ENCODE data around the gene EXOC5.
"Not testable (repeated sequence)": the region's sequence is repeated elsewhere in the genome, so short reads cannot be mapped to it uniquely, and the experiment has no call there.

The EXOC5 gene

GRCh38 chr14:57259672-57260071, 9.0 kb downstream of the EXOC5 start:
- no peak overlapping the region for H3K4me3 ChIP-seq (ENCODE audit: low read length in 2 of 2)
- no peak overlapping the region for H3K27ac ChIP-seq (ENCODE audit: low read depth in 2 of 2, low read length in 2 of 2)
- H3K27me3 ChIP-seq (ENCODE audit: control insufficient read depth in 2 of 2, insufficient read depth in 2 of 2, low read length in 2 of 2) = no peaks in the 10 kb centered on the region
- no peaks in the 10 kb centered on the region for H3K4me1 ChIP-seq (ENCODE audit: control insufficient read depth in 2 of 2, insufficient read depth in 2 of 2, low read length in 2 of 2)
- H3K36me3 ChIP-seq (ENCODE audit: control insufficient read depth in 2 of 2, insufficient read depth in 2 of 2, low read length in 2 of 2) = peaks cover 0 to 2% of the 10 kb centered on the region in 2 donors
- H3K9me3 ChIP-seq (ENCODE audit: control insufficient read depth in 2 of 2, low read length in 2 of 2) = no peaks in the 10 kb centered on the region
- no peak overlapping the region for H3K9ac ChIP-seq (ENCODE audit: low read depth in 1 of 2, low read length in 2 of 2)

GRCh38 chr14:57258221-57258620, 10.5 kb downstream of the EXOC5 start:
- not testable (repeated sequence) for H3K27me3 ChIP-seq (ENCODE audit: control insufficient read depth in 2 of 2, insufficient read depth in 2 of 2, low read length in 2 of 2); H3K36me3 ChIP-seq (ENCODE audit: control insufficient read depth in 2 of 2, insufficient read depth in 2 of 2, low read length in 2 of 2); H3K4me1 ChIP-seq (ENCODE audit: control insufficient read depth in 2 of 2, insufficient read depth in 2 of 2, low read length in 2 of 2); H3K9me3 ChIP-seq (ENCODE audit: control insufficient read depth in 2 of 2, low read length in 2 of 2); H3K4me3 ChIP-seq (ENCODE audit: low read length in 2 of 2); H3K9ac ChIP-seq (ENCODE audit: low read depth in 1 of 2, low read length in 2 of 2); H3K27ac ChIP-seq (ENCODE audit: low read depth in 2 of 2, low read length in 2 of 2)

- peaks cover 0 to 2% of the 10 kb centered on the region in 2 donors for H3K36me3 ChIP-seq (ENCODE audit: control insufficient read depth in 2 of 2, insufficient read depth in 2 of 2, low read length in 2 of 2)
- no peaks in the 10 kb centered on the region for H3K9me3 ChIP-seq (ENCODE audit: control insufficient read depth in 2 of 2, low read length in 2 of 2)
- H3K27me3 ChIP-seq (ENCODE audit: control insufficient read depth in 2 of 2, insufficient read depth in 2 of 2, low read length in 2 of 2) = no peaks in the 10 kb centered on the region
- no peak overlapping the region for H3K9ac ChIP-seq (ENCODE audit: low read depth in 1 of 2, low read length in 2 of 2)
- no peaks in the 10 kb centered on the region for H3K4me1 ChIP-seq (ENCODE audit: control insufficient read depth in 2 of 2, insufficient read depth in 2 of 2, low read length in 2 of 2)
- no peak overlapping the region for H3K27ac ChIP-seq (ENCODE audit: low read depth in 2 of 2, low read length in 2 of 2)
- H3K4me3 ChIP-seq (ENCODE audit: low read length in 2 of 2) = no peak overlapping the region
Measured at GRCh38 chr14:57254884-57255283, 13.8 kb downstream of the EXOC5 start.

GRCh38 chr14:57246933-57247657, 21.6 kb downstream of the EXOC5 start:
- H3K36me3 ChIP-seq (ENCODE audit: control insufficient read depth in 2 of 2, insufficient read depth in 2 of 2, low read length in 2 of 2) = peaks cover 0 to 5% of the 10 kb centered on the region in 2 donors
- H3K9me3 ChIP-seq (ENCODE audit: control insufficient read depth in 2 of 2, low read length in 2 of 2) = no peaks in the 10 kb centered on the region
- no peak overlapping the region for H3K9ac ChIP-seq (ENCODE audit: low read depth in 1 of 2, low read length in 2 of 2)
- H3K27me3 ChIP-seq (ENCODE audit: control insufficient read depth in 2 of 2, insufficient read depth in 2 of 2, low read length in 2 of 2) = no peaks in the 10 kb centered on the region
- no peaks in the 10 kb centered on the region for H3K4me1 ChIP-seq (ENCODE audit: control insufficient read depth in 2 of 2, insufficient read depth in 2 of 2, low read length in 2 of 2)
- H3K4me3 ChIP-seq (ENCODE audit: low read length in 2 of 2) = no peak overlapping the region
- H3K27ac ChIP-seq (ENCODE audit: low read depth in 2 of 2, low read length in 2 of 2) = no peak overlapping the region

- Histone ChIP-seq H3K4me1 (ENCODE audit: control insufficient read depth in 2 of 2, insufficient read depth in 2 of 2, low read length in 2 of 2) (no peaks in the 10 kb centered on the region), H3K27ac (ENCODE audit: low read depth in 2 of 2, low read length in 2 of 2) (no peak overlapping the region), H3K4me3 (ENCODE audit: low read length in 2 of 2) (no peak overlapping the region), H3K9ac (ENCODE audit: low read depth in 1 of 2, low read length in 2 of 2) (no peak overlapping the region), H3K27me3 (ENCODE audit: control insufficient read depth in 2 of 2, insufficient read depth in 2 of 2, low read length in 2 of 2) (no peaks in the 10 kb centered on the region), H3K36me3 (ENCODE audit: control insufficient read depth in 2 of 2, insufficient read depth in 2 of 2, low read length in 2 of 2) (peaks cover 0 to 5% of the 10 kb centered on the region in 2 donors), H3K9me3 (ENCODE audit: control insufficient read depth in 2 of 2, low read length in 2 of 2) (no peaks in the 10 kb centered on the region)
Measured at GRCh38 chr14:57245941-57246340, 22.8 kb downstream of the EXOC5 start.

GRCh38 chr14:57244106-57244505, 24.6 kb downstream of the EXOC5 start:
- Histone ChIP-seq H3K4me1 (ENCODE audit: control insufficient read depth in 2 of 2, insufficient read depth in 2 of 2, low read length in 2 of 2) (no peaks in the 10 kb centered on the region), H3K27me3 (ENCODE audit: control insufficient read depth in 2 of 2, insufficient read depth in 2 of 2, low read length in 2 of 2) (no peaks in the 10 kb centered on the region), H3K9me3 (ENCODE audit: control insufficient read depth in 2 of 2, low read length in 2 of 2) (no peaks in the 10 kb centered on the region), H3K4me3 (ENCODE audit: low read length in 2 of 2) (no peak overlapping the region), H3K27ac (ENCODE audit: low read depth in 2 of 2, low read length in 2 of 2) (no peak overlapping the region), H3K9ac (ENCODE audit: low read depth in 1 of 2, low read length in 2 of 2) (no peak overlapping the region), H3K36me3 (ENCODE audit: control insufficient read depth in 2 of 2, insufficient read depth in 2 of 2, low read length in 2 of 2) (peaks cover 0 to 5% of the 10 kb centered on the region in 2 donors)

- no peaks in the 10 kb centered on the region for H3K9me3 ChIP-seq (ENCODE audit: control insufficient read depth in 2 of 2, low read length in 2 of 2)
- H3K4me3 ChIP-seq (ENCODE audit: low read length in 2 of 2) = no peak overlapping the region
- no peak overlapping the region for H3K9ac ChIP-seq (ENCODE audit: low read depth in 1 of 2, low read length in 2 of 2)
- no peaks in the 10 kb centered on the region for H3K4me1 ChIP-seq (ENCODE audit: control insufficient read depth in 2 of 2, insufficient read depth in 2 of 2, low read length in 2 of 2)
- H3K36me3 ChIP-seq (ENCODE audit: control insufficient read depth in 2 of 2, insufficient read depth in 2 of 2, low read length in 2 of 2) = peaks cover 5 to 6% of the 10 kb centered on the region in 2 donors
- H3K27me3 ChIP-seq (ENCODE audit: control insufficient read depth in 2 of 2, insufficient read depth in 2 of 2, low read length in 2 of 2) = no peaks in the 10 kb centered on the region
- no peak overlapping the region for H3K27ac ChIP-seq (ENCODE audit: low read depth in 2 of 2, low read length in 2 of 2)
Measured at GRCh38 chr14:57243320-57243719, 25.4 kb downstream of the EXOC5 start.

- not testable (repeated sequence) for H3K36me3 ChIP-seq (ENCODE audit: control insufficient read depth in 2 of 2, insufficient read depth in 2 of 2, low read length in 2 of 2)
Measured at GRCh38 chr14:57240115-57240514, 28.6 kb downstream of the EXOC5 start.

GRCh38 chr14:57232006-57232405, 36.7 kb downstream of the EXOC5 start:
- no peaks in the 10 kb centered on the region for H3K27me3 ChIP-seq (ENCODE audit: control insufficient read depth in 2 of 2, insufficient read depth in 2 of 2, low read length in 2 of 2)
- peaks cover 7 to 29% of the 10 kb centered on the region in 2 donors for H3K36me3 ChIP-seq (ENCODE audit: control insufficient read depth in 2 of 2, insufficient read depth in 2 of 2, low read length in 2 of 2)
- no peaks in the 10 kb centered on the region for H3K9me3 ChIP-seq (ENCODE audit: control insufficient read depth in 2 of 2, low read length in 2 of 2)
- no peak overlapping the region for H3K4me3 ChIP-seq (ENCODE audit: low read length in 2 of 2)
- H3K9ac ChIP-seq (ENCODE audit: low read depth in 1 of 2, low read length in 2 of 2) = no peak overlapping the region
- no peaks in the 10 kb centered on the region for H3K4me1 ChIP-seq (ENCODE audit: control insufficient read depth in 2 of 2, insufficient read depth in 2 of 2, low read length in 2 of 2)
- H3K27ac ChIP-seq (ENCODE audit: low read depth in 2 of 2, low read length in 2 of 2) = no peak overlapping the region

More at GRCh38 chr14:57240115-57240514, 28.6 kb downstream of the EXOC5 start:
- not testable (repeated sequence) for H3K4me1 ChIP-seq (ENCODE audit: control insufficient read depth in 2 of 2, insufficient read depth in 2 of 2, low read length in 2 of 2); H3K4me3 ChIP-seq (ENCODE audit: low read length in 2 of 2); H3K9me3 ChIP-seq (ENCODE audit: control insufficient read depth in 2 of 2, low read length in 2 of 2); H3K27me3 ChIP-seq (ENCODE audit: control insufficient read depth in 2 of 2, insufficient read depth in 2 of 2, low read length in 2 of 2); H3K27ac ChIP-seq (ENCODE audit: low read depth in 2 of 2, low read length in 2 of 2); H3K9ac ChIP-seq (ENCODE audit: low read depth in 1 of 2, low read length in 2 of 2)

GRCh38 chr14:57228320-57228719, 40.4 kb downstream of the EXOC5 start:
- H3K27ac ChIP-seq (ENCODE audit: low read depth in 2 of 2, low read length in 2 of 2); H3K9me3 ChIP-seq (ENCODE audit: control insufficient read depth in 2 of 2, low read length in 2 of 2); H3K4me3 ChIP-seq (ENCODE audit: low read length in 2 of 2); H3K27me3 ChIP-seq (ENCODE audit: control insufficient read depth in 2 of 2, insufficient read depth in 2 of 2, low read length in 2 of 2); H3K4me1 ChIP-seq (ENCODE audit: control insufficient read depth in 2 of 2, insufficient read depth in 2 of 2, low read length in 2 of 2); H3K9ac ChIP-seq (ENCODE audit: low read depth in 1 of 2, low read length in 2 of 2): not testable (repeated sequence)
- H3K36me3 ChIP-seq (ENCODE audit: control insufficient read depth in 2 of 2, insufficient read depth in 2 of 2, low read length in 2 of 2) = peaks cover 4 to 29% of the 10 kb centered on the region in 2 donors

Data from mucosa of rectum (tissue), 2 donors.